ENCODE measurements around the gene PCDHGC3. TPM values are rescaled to one million over a fixed set of nuclear protein-coding genes. Genes with fewer than 3 reads are reported as not detected.

PCDHGC3 gene
- total and polyA plus RNA-seq, 9 of the 15 experiments (the other 6 are each of a cell fraction or from before 2014, with no cell fraction given), result 0.07 TPM; not detected in 8

- TF ChIP-seq HNRNPK (IDR thresholded peaks at IDR 0.05; ENCODE audit: low read depth, low read length, poor library complexity, severe bottlenecking), result no peak
These were observed 556 bp downstream of the PCDHGC3 start (continued) for GRCh38 chr5:141476132-141476911.

GRCh38 chr5:141477044-141477575 is 1.3 kb downstream of the PCDHGC3 start:
- no peaks in the 10 kb centered on the region for H3K79me2 ChIP-seq (ENCODE audit: control insufficient read depth, insufficient read depth, low read length)
- no peak overlapping the region for H3K4me3 ChIP-seq
- POLR2A ChIA-PET, result no interaction called here
- no peak overlapping the region for H3K9ac ChIP-seq (ENCODE audit: insufficient read depth in 1 of 2, low read depth in 2 of 2, low read length in 2 of 2)
- no peak overlapping the region for H3K4me2 ChIP-seq (ENCODE audit: insufficient read depth, low read length)
- no TSS peak for BruUV-seq (replicated peaks)
- no peak overlapping the region for H3K27ac ChIP-seq (ENCODE audit: extremely low read depth, low read depth, low read length)
- no peaks in the 10 kb centered on the region for H3K9me3 ChIP-seq (replicated peaks; ENCODE audit: control insufficient read depth, insufficient read depth, low read depth, low read length)
- FAIRE-seq (no peak), ATAC-seq (no peak), DNase-seq (ENCODE audit: extremely low read depth in 1 of 4, low spot score in 3 of 4) (no peak)
- intact Hi-C loops (cut with micrococcal nuclease) (no loop called here), in situ Hi-C loops (cut with MboI) (no loop called here)
- WGBS (ENCODE audit: insufficient coverage, low coverage, missing lambda C conversion rate), result 9% methylated on average over 24 of the region's 24 CpGs
- no peaks in the 10 kb centered on the region for H3K36me3 ChIP-seq (ENCODE audit: control insufficient read depth, insufficient read depth, low read length)
- no peaks in the 10 kb centered on the region for H3K9me1 ChIP-seq (ENCODE audit: control insufficient read depth, insufficient read depth, low read length)
- CTCF ChIA-PET (ENCODE audit: low intra/inter-chr PET ratio), result no interaction called here
- H3K4me1 ChIP-seq (replicated peaks in 1 of 2; ENCODE audit: control insufficient read depth in 2 of 2, insufficient read depth in 2 of 2, low read length in 2 of 2), result peaks cover 0 to 14% of the 10 kb centered on the region in 2 experiments; a peak in 1 of 5 replicates
- no peak overlapping the region for H2AFZ ChIP-seq (ENCODE audit: low read depth, low read length)
- H4K20me1 ChIP-seq (replicated peaks; ENCODE audit: control insufficient read depth, insufficient read depth, low read length), result no peaks in the 10 kb centered on the region; the same call in 1 of the 2 replicates
- peaks cover 20 to 32% of the 10 kb centered on the region in 2 experiments; a peak in 4 of 5 replicates for H3K27me3 ChIP-seq (ENCODE audit: control insufficient read depth in 2 of 2, insufficient read depth in 2 of 2, low read length in 2 of 2)
- TF ChIP-seq HIVEP1 (CRISPR knock-in tag; IDR thresholded peaks at IDR 0.05) (no peak), ILK (tag; IDR thresholded peaks at IDR 0.05; ENCODE audit: borderline replicate concordance, low read depth) (no peak), HMGXB4 (CRISPR knock-in tag; IDR thresholded peaks at IDR 0.05) (no peak), MAFK (IDR thresholded peaks at IDR 0.05; ENCODE audit: low read length) (no peak), ZNF263 (CRISPR knock-in tag; IDR thresholded peaks at IDR 0.05; ENCODE audit: borderline replicate concordance) (no peak), ZNF407 (IDR thresholded peaks at IDR 0.05; ENCODE audit: low read depth) (no peak), U2AF1 (optimal IDR thresholded peaks at IDR 0.05; ENCODE audit: low read depth, low read length) (no peak)
